Glutamatergic neuron (in vitro differentiated cells): ENCODE measurements around the gene CALCOCO1. TPM values are rescaled to one million over a fixed set of nuclear protein-coding genes. Genes with fewer than 3 reads are reported as not detected.

Source experiments
- DNase-seq: peaks from one replicate; pipeline ENCODE4 v3.0.0; 2022
- H3K27ac Mint-ChIP-seq: one replicate; pipeline ENCODE4 v1.8.0; 2020; ENCODE audit warnings: mild to moderate bottlenecking, mixed read lengths, inconsistent platforms; ENCODE audit not compliant: unreplicated experiment
- H3K27me3 Mint-ChIP-seq: one replicate; pipeline ENCODE4 v1.8.0; 2020; ENCODE audit warnings: mild to moderate bottlenecking, moderate library complexity, mixed read lengths, inconsistent platforms; ENCODE audit not compliant: unreplicated experiment
- H3K36me3 Mint-ChIP-seq: one replicate; pipeline ENCODE4 v1.8.0; 2020; ENCODE audit warnings: mild to moderate bottlenecking, mixed read lengths, inconsistent platforms; ENCODE audit not compliant: unreplicated experiment
- H3K4me1 Mint-ChIP-seq: one replicate; pipeline ENCODE4 v1.8.0; 2020; ENCODE audit warnings: mild to moderate bottlenecking, low read depth, mixed read lengths, inconsistent platforms; ENCODE audit not compliant: unreplicated experiment
- H3K4me3 Mint-ChIP-seq: one replicate; pipeline ENCODE4 v1.8.0; 2020; ENCODE audit warnings: mild to moderate bottlenecking, mixed read lengths, inconsistent platforms; ENCODE audit not compliant: unreplicated experiment
- H3K9me3 Mint-ChIP-seq: one replicate; pipeline ENCODE4 v1.8.0; 2020; ENCODE audit warnings: mild to moderate bottlenecking, moderate library complexity, mixed read lengths, inconsistent platforms; ENCODE audit not compliant: unreplicated experiment
- total RNA-seq: library from RNA; stranded (reverse); fragmentation: NEBNext Ultra II Directional; extraction: Animal tissue kit (Norgen Biotek cat#: 25700); gene quantifications from one replicate; pipeline ENCODE4 v1.2.1, GENCODE V29; 2021; ENCODE audit not compliant: unreplicated experiment
- TF ChIP-seq, protein P1 (sequence below): fragments of 200-600 bp; sonication (generic); IDR thresholded peaks from one replicate; pipeline ENCODE4 v1.5.0; 2021; ENCODE audit not compliant: partially characterized antibody, unreplicated experiment

Gene CALCOCO1
- total RNA-seq, 1 donor from 2014 or later = 151 TPM

- H3K9me3 Mint-ChIP-seq = peaks cover 6% of the 10 kb centered on the region
- no peak for DNase-seq
- no peaks in the 10 kb centered on the region for H3K36me3 Mint-ChIP-seq
- H3K4me3 Mint-ChIP-seq = peak overlapping the region; percentile 1
- H3K4me1 Mint-ChIP-seq = peaks cover 20% of the 10 kb centered on the region
- H3K27me3 Mint-ChIP-seq = peaks cover 4% of the 10 kb centered on the region
- TF ChIP-seq, protein P1, sequence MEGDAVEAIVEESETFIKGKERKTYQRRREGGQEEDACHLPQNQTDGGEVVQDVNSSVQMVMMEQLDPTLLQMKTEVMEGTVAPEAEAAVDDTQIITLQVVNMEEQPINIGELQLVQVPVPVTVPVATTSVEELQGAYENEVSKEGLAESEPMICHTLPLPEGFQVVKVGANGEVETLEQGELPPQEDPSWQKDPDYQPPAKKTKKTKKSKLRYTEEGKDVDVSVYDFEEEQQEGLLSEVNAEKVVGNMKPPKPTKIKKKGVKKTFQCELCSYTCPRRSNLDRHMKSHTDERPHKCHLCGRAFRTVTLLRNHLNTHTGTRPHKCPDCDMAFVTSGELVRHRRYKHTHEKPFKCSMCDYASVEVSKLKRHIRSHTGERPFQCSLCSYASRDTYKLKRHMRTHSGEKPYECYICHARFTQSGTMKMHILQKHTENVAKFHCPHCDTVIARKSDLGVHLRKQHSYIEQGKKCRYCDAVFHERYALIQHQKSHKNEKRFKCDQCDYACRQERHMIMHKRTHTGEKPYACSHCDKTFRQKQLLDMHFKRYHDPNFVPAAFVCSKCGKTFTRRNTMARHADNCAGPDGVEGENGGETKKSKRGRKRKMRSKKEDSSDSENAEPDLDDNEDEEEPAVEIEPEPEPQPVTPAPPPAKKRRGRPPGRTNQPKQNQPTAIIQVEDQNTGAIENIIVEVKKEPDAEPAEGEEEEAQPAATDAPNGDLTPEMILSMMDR = no peak
- no peak overlapping the region for H3K27ac Mint-ChIP-seq
Measured at GRCh38 chr12:53755893-53756292, 28.6 kb upstream of the CALCOCO1 start.

DNA sequence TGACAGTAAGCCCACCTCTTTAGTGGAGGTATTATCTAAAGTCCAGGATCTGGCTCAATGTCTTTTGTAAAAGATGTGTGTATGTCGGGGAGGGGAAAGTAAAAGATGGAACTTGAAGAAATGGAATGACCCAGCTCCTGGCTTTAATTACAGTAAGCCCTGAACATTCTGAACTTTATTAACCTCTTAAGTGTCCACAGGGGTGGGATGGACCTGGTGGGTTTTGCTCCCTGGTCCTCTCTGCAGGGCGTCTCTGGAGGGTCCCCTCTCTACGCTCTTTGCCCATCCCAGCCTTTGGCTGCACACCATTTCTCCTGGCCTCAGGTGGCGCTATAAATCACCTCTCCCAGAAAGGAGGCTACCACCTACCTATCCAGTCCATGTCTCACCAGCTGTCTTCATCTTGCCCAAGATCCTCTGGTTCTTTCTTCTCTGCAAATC, 28.2 kb upstream of the CALCOCO1 start:
- H3K4me3 Mint-ChIP-seq = no peak overlapping the region

GRCh38 chr12:53754633-53755264, 27.5 kb upstream of the CALCOCO1 start:
- H3K4me3 Mint-ChIP-seq = no peak overlapping the region
- H3K9me3 Mint-ChIP-seq = peaks cover 6% of the 10 kb centered on the region
- no peaks in the 10 kb centered on the region for H3K36me3 Mint-ChIP-seq
- DNase-seq = no peak
- H3K4me1 Mint-ChIP-seq = peaks cover 17% of the 10 kb centered on the region
- TF ChIP-seq, protein P1 = no peak
- H3K27me3 Mint-ChIP-seq = peaks cover 4% of the 10 kb centered on the region
- H3K27ac Mint-ChIP-seq = no peak overlapping the region

More for the DNA sequence above, 28.2 kb upstream of the CALCOCO1 start:
- H3K27ac Mint-ChIP-seq = no peak overlapping the region
- TF ChIP-seq, protein P1 = peak; percentile 17
- H3K36me3 Mint-ChIP-seq = no peaks in the 10 kb centered on the region
- no peak for DNase-seq
- peaks cover 20% of the 10 kb centered on the region for H3K4me1 Mint-ChIP-seq
- H3K27me3 Mint-ChIP-seq = peaks cover 4% of the 10 kb centered on the region
- peaks cover 6% of the 10 kb centered on the region for H3K9me3 Mint-ChIP-seq

- Mint-ChIP-seq H3K9me3 (peaks cover 5% of the 10 kb centered on the region), H3K4me3 (no peak overlapping the region), H3K27ac (no peak overlapping the region), H3K4me1 (peaks cover 12% of the 10 kb centered on the region), H3K36me3 (no peaks in the 10 kb centered on the region), H3K27me3 (peaks cover 2% of the 10 kb centered on the region)
- TF ChIP-seq, protein P1 = no peak
- DNase-seq = no peak
Measured at GRCh38 chr12:53754188-53754585, 26.9 kb upstream of the CALCOCO1 start.

- Mint-ChIP-seq H3K4me3 (no peak overlapping the region), H3K9me3 (no peaks in the 10 kb centered on the region), H3K27ac (no peak overlapping the region), H3K4me1 (peaks cover 9% of the 10 kb centered on the region), H3K27me3 (peaks cover under 1% of the 10 kb centered on the region), H3K36me3 (no peaks in the 10 kb centered on the region)
- TF ChIP-seq, protein P1 = no peak
- no peak for DNase-seq
Measured at GRCh38 chr12:53752621-53753020, 25.4 kb upstream of the CALCOCO1 start.
